GM18526 (cell line): ENCODE data around the gene HOXB3.

Experiments used
- POLR2A ChIP-seq: IDR thresholded peaks from 3 replicates; pipeline ENCODE4 v1.6.1; 2011; ENCODE audit not compliant: insufficient read length; ENCODE audit errors: extremely low read depth

HOXB3 gene

DNA sequence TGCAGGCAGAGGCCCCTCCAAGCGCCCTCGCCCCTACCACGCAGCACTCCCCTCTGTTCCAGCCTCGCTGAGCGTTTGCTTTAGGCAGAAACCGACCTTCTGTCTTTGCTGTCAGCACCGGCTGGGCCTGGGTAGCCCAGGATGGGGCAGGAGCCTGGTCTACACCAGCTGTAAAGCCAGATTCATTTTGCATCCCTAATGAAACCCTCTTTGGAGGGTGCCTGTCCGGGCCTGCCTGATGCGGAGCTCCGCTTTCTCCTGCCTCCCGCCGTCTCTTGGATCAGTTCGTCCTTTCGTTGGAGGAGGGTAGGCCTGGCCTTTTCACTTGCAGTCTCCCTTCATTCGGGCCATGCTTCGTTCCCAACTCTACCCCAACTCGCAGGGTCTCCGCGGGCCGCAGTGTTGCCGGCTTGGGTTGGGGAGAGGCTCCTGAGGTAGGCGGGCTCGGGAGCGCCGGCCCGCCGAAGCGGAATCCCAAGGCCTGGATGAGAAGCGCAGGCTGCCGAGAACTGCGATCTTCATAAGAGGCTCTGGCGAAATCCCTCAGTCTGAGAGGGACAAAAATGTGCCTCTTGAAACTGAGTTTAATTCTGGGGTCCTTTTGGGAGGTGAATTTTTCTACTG is 29.9 kb upstream of the HOXB3 start:
- TF ChIP-seq POLR2A: no peak

DNA sequence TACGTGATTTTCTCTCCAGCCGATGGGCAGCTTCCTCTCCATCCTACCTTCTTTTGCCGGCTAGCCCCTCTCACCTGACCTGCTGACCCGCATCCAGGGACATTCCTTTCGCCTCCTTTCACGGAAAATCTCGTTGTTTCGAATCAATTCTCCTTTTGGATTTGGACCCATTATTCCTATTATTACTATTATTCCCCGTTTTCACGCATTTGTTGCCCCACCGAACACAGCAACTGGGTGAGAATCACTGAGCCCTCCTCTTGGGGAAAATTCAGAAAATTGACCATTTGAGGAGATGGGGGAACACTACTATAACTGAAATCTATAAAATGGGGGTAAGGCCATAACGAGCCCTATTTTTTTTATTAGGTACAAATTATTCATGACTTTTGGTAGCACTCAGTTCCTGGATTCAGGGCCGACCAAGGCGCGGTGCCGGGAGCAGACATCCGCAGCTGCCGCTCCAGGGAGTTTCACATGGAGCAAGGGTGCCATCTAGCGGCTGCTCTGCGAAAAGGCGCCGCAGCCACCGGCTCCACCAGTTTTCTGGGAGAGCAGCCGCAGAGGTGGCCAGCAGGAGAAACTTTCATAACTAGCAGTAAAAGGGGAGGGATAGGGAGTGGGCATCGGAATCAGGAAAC is 28.3 kb upstream of the HOXB3 start:
- TF ChIP-seq POLR2A: no peak

DNA sequence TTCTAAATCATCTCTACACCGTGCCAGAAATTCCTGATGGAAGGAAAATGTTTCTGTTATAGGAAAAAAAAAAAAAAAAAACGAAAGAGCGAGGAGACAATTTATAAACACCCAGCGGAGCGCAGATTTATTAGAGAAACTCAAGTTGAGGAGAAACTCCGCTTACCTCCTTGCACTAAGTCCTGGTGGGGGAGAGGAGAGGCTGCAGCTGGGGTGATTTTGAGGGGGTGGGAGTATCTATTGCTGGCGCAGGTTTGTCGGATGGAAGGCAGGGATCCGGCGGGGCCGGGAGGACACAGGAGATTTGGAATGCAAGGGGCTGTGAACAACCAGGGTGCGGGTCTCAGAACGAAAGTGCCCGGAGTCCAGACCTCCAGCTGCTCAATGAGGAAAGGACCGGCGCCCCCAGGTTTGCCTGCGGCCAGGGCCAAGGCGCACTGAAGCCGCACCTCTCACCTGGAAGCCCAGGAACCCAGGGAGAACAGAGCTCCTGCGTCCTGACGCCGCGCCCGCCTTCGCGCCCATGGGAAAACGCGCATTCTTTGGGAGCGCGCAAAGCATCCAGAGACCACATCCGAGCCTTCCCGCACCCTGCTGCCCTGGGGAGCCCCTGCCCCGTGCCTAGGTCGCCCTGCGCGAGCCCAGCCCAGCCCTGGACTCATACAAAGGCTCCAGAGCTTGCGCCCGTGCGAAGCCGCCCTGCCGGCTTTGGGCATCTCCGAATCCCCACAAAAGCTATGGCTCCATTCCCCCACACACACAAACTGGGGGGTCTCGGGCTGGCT is 27.6 kb upstream of the HOXB3 start:
- no peak for TF ChIP-seq POLR2A

DNA sequence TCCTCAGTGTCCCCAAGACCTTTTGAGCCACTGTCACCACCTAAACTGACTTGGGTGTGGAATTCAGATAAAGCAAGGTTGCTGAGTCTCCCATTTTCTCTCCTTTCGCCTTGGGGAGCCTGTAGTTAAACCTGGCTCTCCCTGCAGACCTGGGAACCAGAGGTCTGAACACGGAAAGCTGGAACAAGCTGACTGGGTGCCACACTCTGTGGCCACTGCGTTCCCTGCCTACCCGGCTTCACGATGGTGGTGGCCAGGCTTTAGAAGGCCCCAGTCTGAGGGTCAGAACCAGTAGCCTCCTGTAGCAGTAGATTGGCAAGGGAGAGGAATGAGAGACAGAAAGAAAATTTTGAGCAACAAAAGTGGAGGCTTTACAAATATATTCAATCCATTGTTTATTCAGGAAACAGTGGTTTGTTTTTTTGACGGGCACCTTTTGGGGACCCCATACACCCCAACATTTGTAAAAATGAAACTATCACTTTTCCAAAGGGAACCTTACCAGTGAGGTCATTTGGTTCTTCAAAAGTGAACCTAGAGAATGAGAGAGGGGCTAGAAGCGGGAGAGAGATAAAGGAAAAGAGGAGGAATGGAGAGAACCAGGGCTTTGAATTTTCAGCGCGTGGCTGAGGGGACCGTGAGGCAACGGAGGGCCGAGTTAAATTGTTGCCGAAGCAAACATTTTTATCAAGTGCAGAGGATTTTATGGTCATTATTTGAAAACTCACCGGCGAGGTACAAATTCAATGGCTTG is 26.9 kb upstream of the HOXB3 start:
- TF ChIP-seq POLR2A: no peak

DNA sequence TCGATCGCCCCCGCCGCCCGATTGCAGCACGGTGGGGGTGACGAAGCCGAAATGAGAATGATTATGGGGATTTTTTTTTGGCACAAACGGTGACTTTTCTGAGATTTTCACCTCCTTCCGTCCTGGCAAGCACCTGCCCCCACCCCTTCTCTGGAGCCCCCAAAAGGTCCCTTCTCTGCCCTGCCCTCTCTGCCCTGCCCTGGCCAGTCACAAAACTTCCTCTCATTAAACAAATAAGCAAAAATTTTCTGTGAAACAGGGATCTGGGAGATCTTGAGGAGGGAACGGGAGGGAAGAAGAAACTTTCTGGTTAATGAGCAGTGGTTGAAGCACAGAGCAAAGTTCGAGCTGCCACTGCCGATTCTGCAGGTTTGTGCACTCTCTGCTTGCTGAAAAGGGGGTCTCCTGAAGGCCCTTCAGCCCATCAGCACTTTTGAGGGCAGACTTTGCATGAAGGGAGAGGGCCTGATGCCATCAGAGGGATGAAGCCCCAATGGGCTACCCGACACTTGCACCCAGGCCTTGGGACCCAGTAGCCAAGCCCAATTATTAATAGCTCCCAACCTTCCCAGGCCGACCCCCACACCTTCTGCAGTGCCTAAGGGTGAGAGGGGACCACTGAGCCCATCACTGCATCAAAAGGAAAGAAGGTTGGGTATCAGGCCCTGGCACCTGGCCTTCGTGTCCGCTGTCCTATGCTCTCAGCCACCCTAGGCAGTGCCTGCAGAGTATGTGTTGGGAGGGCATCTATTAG is 26.1 kb upstream of the HOXB3 start:
- TF ChIP-seq POLR2A: no peak

DNA sequence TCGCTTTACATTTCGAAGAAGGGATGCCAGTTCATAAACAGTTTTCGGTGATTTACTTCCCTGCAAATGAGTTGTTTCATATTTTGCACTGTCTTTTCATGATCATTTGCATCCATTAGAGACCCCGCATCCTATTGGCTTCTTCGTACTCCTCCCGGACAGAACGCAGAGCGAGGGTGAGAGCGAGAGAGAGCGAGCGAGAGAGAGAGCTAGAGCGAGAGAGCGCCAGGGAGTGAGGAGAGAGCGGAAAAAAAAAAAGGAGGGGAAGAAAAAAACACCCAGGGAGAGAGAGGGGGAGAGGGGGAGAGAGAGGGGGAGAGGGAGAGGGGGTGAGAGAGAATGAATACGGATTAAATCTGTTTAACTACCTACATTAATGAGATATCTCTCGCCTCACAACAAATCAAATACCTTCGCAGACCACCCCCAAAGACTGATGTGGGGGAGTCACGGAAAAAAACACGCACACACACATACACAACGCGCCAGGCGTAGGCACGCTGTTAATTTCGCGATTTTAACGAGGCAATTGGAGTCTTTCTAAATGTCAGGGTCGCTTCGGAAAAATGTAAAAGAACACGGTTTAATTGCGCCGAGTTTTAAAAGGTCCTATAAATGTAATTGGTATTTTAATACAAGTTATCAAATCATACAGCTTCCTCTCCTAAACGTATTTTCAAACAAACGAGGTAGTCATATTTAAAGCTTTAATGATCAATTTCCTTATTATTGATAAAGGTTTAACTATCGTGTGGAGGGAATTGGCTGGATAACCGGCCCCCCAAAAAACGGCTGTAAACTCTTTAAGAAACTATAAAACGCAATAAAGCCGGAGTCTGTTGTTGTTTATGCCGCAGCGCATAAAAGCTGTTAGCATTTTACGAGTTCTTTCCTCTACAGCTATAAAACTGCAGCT is 25.3 kb upstream of the HOXB3 start, which contains the start of gene HOXB8:
HOXB8 (minus strand) TSS at position 246 of the 916 bp plus-strand sequence. CDS start 588 bp downstream, outside the sequence.
- TF ChIP-seq POLR2A: no peak

DNA sequence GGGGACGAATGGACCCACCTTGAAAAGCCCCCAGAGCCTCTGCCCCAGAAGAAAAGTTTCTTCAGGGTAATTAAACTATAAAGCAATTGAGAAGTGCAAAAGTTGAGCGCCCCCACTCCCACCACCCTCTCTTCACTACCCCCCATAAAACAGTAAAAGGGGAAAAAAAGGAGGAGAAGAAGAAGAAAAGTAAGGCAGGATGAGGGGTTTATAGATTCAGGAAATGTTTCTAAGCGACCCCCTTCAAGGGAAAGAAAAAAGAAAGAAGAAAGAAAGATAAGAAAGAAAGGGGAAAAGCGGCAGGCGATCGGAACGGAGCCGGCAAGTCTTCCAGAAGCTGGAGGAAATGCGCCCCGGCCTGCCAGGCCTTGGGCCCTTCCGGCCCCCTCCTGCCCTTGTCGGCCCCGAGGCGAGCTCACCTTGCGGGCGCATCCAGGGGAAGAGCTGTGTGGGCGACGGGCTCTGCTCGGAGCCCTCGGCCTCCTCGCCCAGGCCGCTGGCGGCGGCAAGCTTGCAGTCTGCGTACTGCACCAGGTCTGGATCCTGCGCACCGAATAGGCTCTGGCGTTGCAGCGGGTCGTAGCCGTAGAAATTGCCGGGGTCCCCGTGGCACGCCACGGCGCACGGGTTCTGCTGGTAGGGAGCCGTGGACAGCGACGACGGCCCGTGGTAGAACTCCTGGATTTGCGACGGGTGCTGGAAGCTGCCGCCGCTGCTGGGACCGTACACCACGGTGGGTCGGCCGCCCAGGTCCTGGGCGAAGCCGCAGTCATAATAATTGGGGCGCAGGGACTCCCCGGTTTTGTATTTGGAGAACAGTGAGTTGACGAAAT is 24.0 kb upstream of the HOXB3 start:
- TF ChIP-seq POLR2A: no peak

DNA sequence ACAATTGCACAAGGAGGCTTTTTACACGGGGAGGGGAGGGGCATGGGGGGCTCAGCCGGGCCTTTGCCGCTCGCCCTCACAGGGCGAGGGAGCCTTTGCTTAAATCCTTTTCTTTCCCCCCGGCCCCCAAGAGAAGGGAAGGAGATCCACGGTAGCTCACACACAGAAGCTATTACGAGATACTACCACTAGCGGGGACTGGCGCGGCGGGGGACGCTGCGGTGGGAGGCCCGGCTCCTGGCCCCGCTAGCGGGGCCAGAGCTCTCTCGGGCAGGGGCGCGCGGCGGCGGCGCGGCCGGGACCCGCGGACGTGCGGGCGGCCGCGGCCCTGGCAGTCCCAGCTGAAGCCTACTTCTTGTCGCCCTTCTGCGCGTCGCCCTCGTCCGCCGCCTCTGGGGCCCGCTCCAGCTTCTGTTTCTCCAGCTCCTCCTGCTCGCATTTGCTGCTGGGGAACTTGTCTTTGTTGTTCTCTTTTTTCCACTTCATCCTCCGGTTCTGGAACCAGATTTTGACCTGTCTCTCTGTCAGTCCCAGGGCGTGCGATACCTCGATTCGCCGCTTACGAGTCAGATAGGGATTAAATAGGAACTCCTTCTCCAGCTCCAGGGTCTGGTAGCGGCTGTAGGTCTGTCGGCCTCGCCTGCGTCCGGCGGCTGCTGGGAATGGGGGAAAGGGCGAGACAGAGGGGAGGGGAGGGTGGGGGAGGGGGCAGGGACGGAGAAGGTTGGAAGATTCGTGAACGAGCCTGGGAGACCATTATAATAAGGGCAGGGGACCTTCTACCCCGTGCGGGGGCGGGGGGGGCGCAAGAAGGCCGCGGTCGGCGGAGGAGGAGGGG is 23.0 kb upstream of the HOXB3 start:
- TF ChIP-seq POLR2A: no peak

DNA sequence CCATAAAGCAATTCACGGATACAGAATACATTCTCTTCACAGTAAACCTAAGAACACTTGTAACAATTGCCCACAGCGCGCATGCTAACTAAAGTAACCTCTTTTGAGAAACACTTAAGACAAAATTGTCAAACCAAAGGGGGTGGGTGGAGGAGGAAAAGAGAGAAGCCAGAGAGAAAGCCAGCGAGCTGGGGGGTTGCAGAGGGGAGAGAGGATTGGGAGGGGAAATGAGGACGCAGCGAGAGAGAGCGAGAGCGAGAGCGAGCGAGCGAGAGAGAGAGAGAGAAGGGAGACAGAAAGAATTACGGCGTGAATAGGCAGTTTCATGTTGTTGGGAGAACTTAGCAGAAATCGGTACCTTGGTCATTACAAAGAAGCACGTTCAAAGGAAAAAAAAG is 22.4 kb upstream of the HOXB3 start:
- no peak for TF ChIP-seq POLR2A

DNA sequence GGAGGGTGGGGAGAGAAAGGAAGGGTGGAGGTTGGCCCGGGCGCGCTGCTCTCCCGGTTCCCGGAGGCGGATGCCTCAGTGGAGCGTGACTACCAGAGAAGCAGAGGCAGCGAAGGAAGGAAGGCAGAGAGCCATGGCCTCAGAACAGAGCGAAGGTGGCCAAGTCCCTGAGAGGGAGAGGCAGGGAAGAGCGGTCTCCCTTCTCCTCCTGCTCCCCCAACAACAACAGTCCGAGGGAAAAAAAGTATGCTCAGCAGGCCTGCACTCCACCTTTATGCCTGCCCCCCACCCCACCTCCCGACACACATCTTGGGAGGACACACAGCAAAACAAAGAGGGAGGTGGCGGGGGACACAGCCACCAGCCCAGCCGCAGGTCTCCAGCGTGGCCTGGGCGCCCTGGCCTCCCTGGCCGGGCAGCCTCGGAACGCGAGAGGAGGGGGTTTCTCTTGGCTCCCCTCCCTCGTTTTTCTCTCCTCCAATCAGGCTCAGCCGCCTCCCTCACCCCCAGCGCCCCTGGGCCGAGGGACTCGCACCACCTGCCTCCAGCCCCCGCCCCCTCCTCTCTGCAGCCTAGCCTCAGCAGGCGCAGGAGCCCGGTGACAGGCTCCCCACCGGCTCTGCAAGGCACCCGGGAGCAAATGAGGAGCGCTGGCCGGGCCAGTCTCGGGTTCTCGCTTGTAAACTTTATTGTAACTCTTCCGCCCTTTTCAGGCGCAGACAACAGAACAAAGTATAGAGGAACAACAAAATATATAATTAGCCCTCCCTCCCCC is 21.8 kb upstream of the HOXB3 start:
- no peak for TF ChIP-seq POLR2A

DNA sequence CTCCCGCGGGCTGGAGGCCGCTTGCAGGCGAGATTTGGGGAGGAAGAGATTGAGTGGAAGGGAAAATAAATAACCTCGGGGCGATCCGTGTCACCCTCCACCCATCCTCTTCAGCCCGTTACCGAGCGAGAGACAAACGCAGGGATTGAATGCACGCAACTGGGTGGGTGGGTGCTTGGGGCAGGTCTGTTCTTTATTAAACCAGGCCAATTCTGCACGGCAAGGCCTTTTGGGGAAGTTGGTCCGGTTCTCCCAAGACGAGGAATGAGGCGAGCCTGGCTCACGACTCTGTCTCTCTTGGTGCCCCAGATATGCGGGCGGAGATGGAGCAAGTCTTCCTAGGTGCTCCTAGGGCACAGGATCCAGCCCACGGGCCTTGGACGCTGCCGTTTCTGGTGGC is 21.2 kb upstream of the HOXB3 start:
- no peak for TF ChIP-seq POLR2A
